ENCODE measurements around the gene MAGI2.
"Not testable (repeated sequence)": the region's sequence is repeated elsewhere in the genome, so short reads cannot be mapped to it uniquely, and the experiment has no call there.

The MAGI2 gene

GRCh38 chr7:78642751-78643150 is 810.7 kb downstream of the MAGI2 start:
- DNase-seq (ENCODE audit: low read depth), result no peak

GRCh38 chr7:78638364-78638763 is 815.1 kb downstream of the MAGI2 start:
- DNase-seq (ENCODE audit: low read depth), result no peak

GRCh38 chr7:78636727-78637126 is 816.7 kb downstream of the MAGI2 start:
- no peak for DNase-seq (ENCODE audit: low read depth)

GRCh38 chr7:78635026-78635793 is 818.3 kb downstream of the MAGI2 start:
- no peak for DNase-seq (ENCODE audit: low read depth)

GRCh38 chr7:78634093-78634492 is 819.4 kb downstream of the MAGI2 start:
- no peak for DNase-seq (ENCODE audit: low read depth)

- DNase-seq (ENCODE audit: low read depth), result no peak
These were observed 832.5 kb downstream of the MAGI2 start for GRCh38 chr7:78620920-78621319.

GRCh38 chr7:78616539-78616938 is 836.9 kb downstream of the MAGI2 start:
- no peak for DNase-seq (ENCODE audit: low read depth)

- no peak for DNase-seq (ENCODE audit: low read depth)
These were observed 844.2 kb downstream of the MAGI2 start for GRCh38 chr7:78609281-78609680.

GRCh38 chr7:78607099-78607498 is 846.4 kb downstream of the MAGI2 start:
- no peak for DNase-seq (ENCODE audit: low read depth)

GRCh38 chr7:78605119-78605518 is 848.3 kb downstream of the MAGI2 start:
- DNase-seq (ENCODE audit: low read depth), result no peak

GRCh38 chr7:78601728-78602127 is 851.7 kb downstream of the MAGI2 start:
- DNase-seq (ENCODE audit: low read depth), result no peak

- DNase-seq (ENCODE audit: low read depth), result no peak
These were observed 859.3 kb downstream of the MAGI2 start for GRCh38 chr7:78594156-78594555.

GRCh38 chr7:78588393-78588792 is 865.1 kb downstream of the MAGI2 start:
- DNase-seq (ENCODE audit: low read depth), result no peak

GRCh38 chr7:78587443-78588044 is 865.9 kb downstream of the MAGI2 start:
- no peak for DNase-seq (ENCODE audit: low read depth)

- no peak for DNase-seq (ENCODE audit: low read depth)
These were observed 867.5 kb downstream of the MAGI2 start for GRCh38 chr7:78585980-78586379.

- no peak for DNase-seq (ENCODE audit: low read depth)
These were observed 874.8 kb downstream of the MAGI2 start for GRCh38 chr7:78578686-78579085.

GRCh38 chr7:78577174-78577952 is 876.1 kb downstream of the MAGI2 start:
- DNase-seq (ENCODE audit: low read depth), result not testable (repeated sequence)

- DNase-seq (ENCODE audit: low read depth), result no peak
These were observed 877.2 kb downstream of the MAGI2 start for GRCh38 chr7:78576236-78576635.

GRCh38 chr7:78571292-78571691 is 882.2 kb downstream of the MAGI2 start:
- DNase-seq (ENCODE audit: low read depth), result no peak

GRCh38 chr7:78568690-78569089 is 884.8 kb downstream of the MAGI2 start:
- no peak for DNase-seq (ENCODE audit: low read depth)

- no peak for DNase-seq (ENCODE audit: low read depth)
These were observed 885.6 kb downstream of the MAGI2 start for GRCh38 chr7:78567836-78568235.

GRCh38 chr7:78565784-78566183 is 887.7 kb downstream of the MAGI2 start:
- DNase-seq (ENCODE audit: low read depth), result no peak

GRCh38 chr7:78563191-78563590 is 890.3 kb downstream of the MAGI2 start:
- no peak for DNase-seq (ENCODE audit: low read depth)
